Neuron (in vitro differentiated cells): ENCODE measurements around the gene MFSD2A.
A peak's percentile ranks its signal among the peaks of the same experiment; 100 is the strongest.
"Not testable (repeated sequence)": the region's sequence is repeated elsewhere in the genome, so short reads cannot be mapped to it uniquely, and the experiment has no call there.

Experiments
- H2AFZ ChIP-seq: one replicate; pipeline ENCODE4 v1.6.1; 2013; ENCODE audit warnings: low read depth, mild to moderate bottlenecking, inconsistent platforms, low read length, moderate library complexity
- H3K27me3 ChIP-seq: one replicate; pipeline ENCODE4 v1.6.1; 2013; ENCODE audit warnings: low read length; ENCODE audit not compliant: insufficient read depth
- H3K36me3 ChIP-seq: one replicate; pipeline ENCODE4 v1.6.1; 2013; ENCODE audit warnings: low read length; ENCODE audit not compliant: insufficient read depth
- H3K4me1 ChIP-seq: one replicate; pipeline ENCODE4 v1.6.1; 2013; ENCODE audit warnings: low read length; ENCODE audit not compliant: insufficient read depth
- H3K4me3 ChIP-seq: 2 replicates; pipeline ENCODE4 v1.5.1; 2013; ENCODE audit warnings: mild to moderate bottlenecking, low read length, moderate library complexity
- H3K9me3 ChIP-seq: one replicate; pipeline ENCODE4 v1.6.1; 2013; ENCODE audit warnings: low read length

The MFSD2A gene

GRCh38 chr1:39949891-39950290 lies 5.1 kb upstream of the MFSD2A start:
- H3K4me1 ChIP-seq: peaks cover 9% of the 10 kb centered on the region

GRCh38 chr1:39951926-39952325 lies 3.0 kb upstream of the MFSD2A start:
- Histone ChIP-seq H3K4me3 (no peak overlapping the region), H3K4me1 (peaks cover 16% of the 10 kb centered on the region), H3K27me3 (no peaks in the 10 kb centered on the region), H2AFZ (no peak overlapping the region), H3K9me3 (no peaks in the 10 kb centered on the region), H3K36me3 (no peaks in the 10 kb centered on the region)

More at GRCh38 chr1:39949891-39950290, 5.1 kb upstream of the MFSD2A start:
- Histone ChIP-seq H2AFZ (no peak overlapping the region), H3K27me3 (no peaks in the 10 kb centered on the region), H3K9me3 (no peaks in the 10 kb centered on the region), H3K36me3 (no peaks in the 10 kb centered on the region), H3K4me3 (no peak overlapping the region)

GRCh38 chr1:39952359-39953110 lies 2.4 kb upstream of the MFSD2A start:
- peaks cover 16% of the 10 kb centered on the region for H3K4me1 ChIP-seq
- H3K27me3 ChIP-seq: no peaks in the 10 kb centered on the region
- no peak overlapping the region for H2AFZ ChIP-seq
- peak overlapping the region; percentile 21 for H3K4me3 ChIP-seq
- H3K36me3 ChIP-seq: peaks cover under 1% of the 10 kb centered on the region
- H3K9me3 ChIP-seq: no peaks in the 10 kb centered on the region

- Histone ChIP-seq H3K27me3 (no peaks in the 10 kb centered on the region), H2AFZ (peak overlapping the region; percentile 95), H3K36me3 (peaks cover 8% of the 10 kb centered on the region), H3K4me3 (peak overlapping the region; percentile 9), H3K4me1 (peaks cover 16% of the 10 kb centered on the region), H3K9me3 (no peaks in the 10 kb centered on the region)
Observed at GRCh38 chr1:39954324-39954869, 548 bp upstream of the MFSD2A start.

- H3K4me1 ChIP-seq: peaks cover 16% of the 10 kb centered on the region
- H3K9me3 ChIP-seq: no peaks in the 10 kb centered on the region
- peaks cover 19% of the 10 kb centered on the region for H3K36me3 ChIP-seq
- H3K4me3 ChIP-seq: peak overlapping the region; percentile 82
- H3K27me3 ChIP-seq: no peaks in the 10 kb centered on the region
- H2AFZ ChIP-seq: peak overlapping the region; percentile 95
Observed at GRCh38 chr1:39955547-39956539, 898 bp downstream of the MFSD2A start.

GRCh38 chr1:39957299-39958015 lies 2.5 kb downstream of the MFSD2A start:
- no peak overlapping the region for H3K4me3 ChIP-seq
- H3K9me3 ChIP-seq: no peaks in the 10 kb centered on the region
- H3K36me3 ChIP-seq: peaks cover 22% of the 10 kb centered on the region
- peaks cover 16% of the 10 kb centered on the region for H3K4me1 ChIP-seq
- H3K27me3 ChIP-seq: no peaks in the 10 kb centered on the region
- no peak overlapping the region for H2AFZ ChIP-seq

- H3K36me3 ChIP-seq: peaks cover 25% of the 10 kb centered on the region
- H3K4me1 ChIP-seq: peaks cover 8% of the 10 kb centered on the region
- no peaks in the 10 kb centered on the region for H3K9me3 ChIP-seq
- H3K4me3 ChIP-seq: no peak overlapping the region
- no peak overlapping the region for H2AFZ ChIP-seq
- H3K27me3 ChIP-seq: no peaks in the 10 kb centered on the region
Observed at GRCh38 chr1:39958403-39959200, 3.7 kb downstream of the MFSD2A start.

- Histone ChIP-seq H3K27me3 (no peaks in the 10 kb centered on the region), H3K9me3 (no peaks in the 10 kb centered on the region), H3K36me3 (peaks cover 25% of the 10 kb centered on the region)
Observed at GRCh38 chr1:39959651-39960333, 4.8 kb downstream of the MFSD2A start.

GRCh38 chr1:39960431-39960958 lies 5.5 kb downstream of the MFSD2A start:
- Histone ChIP-seq H3K36me3 (peaks cover 28% of the 10 kb centered on the region), H3K4me1 (peaks cover 8% of the 10 kb centered on the region), H2AFZ (no peak overlapping the region), H3K4me3 (no peak overlapping the region), H3K9me3 (no peaks in the 10 kb centered on the region), H3K27me3 (no peaks in the 10 kb centered on the region)

More at GRCh38 chr1:39959651-39960333, 4.8 kb downstream of the MFSD2A start:
- H3K4me1 ChIP-seq: peaks cover 8% of the 10 kb centered on the region
- H2AFZ ChIP-seq: no peak overlapping the region
- H3K4me3 ChIP-seq: no peak overlapping the region

- H3K27me3 ChIP-seq: no peaks in the 10 kb centered on the region
- no peak overlapping the region for H2AFZ ChIP-seq
- no peaks in the 10 kb centered on the region for H3K9me3 ChIP-seq
- peaks cover 40% of the 10 kb centered on the region for H3K36me3 ChIP-seq
- no peaks in the 10 kb centered on the region for H3K4me1 ChIP-seq
- H3K4me3 ChIP-seq: no peak overlapping the region
Observed at GRCh38 chr1:39962450-39962825, 7.5 kb downstream of the MFSD2A start.

- H3K9me3 ChIP-seq, H2AFZ ChIP-seq, H3K4me3 ChIP-seq, H3K27me3 ChIP-seq, H3K4me1 ChIP-seq: not testable (repeated sequence)
- peaks cover 38% of the 10 kb centered on the region for H3K36me3 ChIP-seq
Observed at GRCh38 chr1:39962964-39963363, 8.0 kb downstream of the MFSD2A start.
